SH-SY5Y (cell line): ENCODE results near the gene FNBP1.

ENCODE experiments used
- GATA2 ChIP-seq: IDR thresholded peaks from 2 replicates; pipeline ENCODE4 v1.6.1; 2011; ENCODE audit warnings: mild to moderate bottlenecking, low read depth, low read length
- GATA3 ChIP-seq: IDR thresholded peaks from 2 replicates; pipeline ENCODE4 v1.6.1; 2011; ENCODE audit warnings: low read depth, mild to moderate bottlenecking, low read length, moderate library complexity

- TF ChIP-seq GATA2 (no peak), GATA3 (no peak)
Observed at GRCh38 chr9:129921905-129922304, 121.1 kb downstream of the FNBP1 start.
